Measurements from ENCODE around the gene APOBEC3H. TPM values are rescaled to one million over a fixed set of nuclear protein-coding genes. Genes with fewer than 3 reads are reported as not detected.

Gene APOBEC3H
- total RNA-seq, 1 experiment from 2014 or later = not detected

DNA sequence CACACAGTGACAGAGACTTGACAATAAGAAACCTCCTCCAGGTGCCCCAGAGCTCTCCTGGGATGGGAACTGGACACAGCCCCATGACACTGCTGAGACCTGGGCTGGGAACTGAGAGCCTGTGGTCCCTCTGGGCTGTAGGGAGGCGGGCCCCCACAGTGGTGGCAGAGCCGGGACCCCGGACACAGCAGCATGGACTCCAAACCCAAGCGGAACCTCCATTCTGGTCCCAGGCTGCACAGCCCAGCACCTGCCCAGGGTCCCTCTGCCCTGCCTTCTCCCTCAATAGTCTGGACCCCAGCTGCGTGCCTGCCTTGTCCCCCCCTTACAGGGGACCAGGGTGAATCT, 8.4 kb upstream of the APOBEC3H start:
- Mint-ChIP-seq H3K27me3 (ENCODE audit: insufficient read depth, unreplicated experiment) (no peaks in the 10 kb centered on the region), H3K36me3 (ENCODE audit: insufficient read depth, unreplicated experiment) (no peaks in the 10 kb centered on the region), H3K27ac (ENCODE audit: unreplicated experiment) (no peak overlapping the region), H3K4me3 (ENCODE audit: unreplicated experiment) (no peak overlapping the region), H3K9me3 (ENCODE audit: unreplicated experiment) (no peaks in the 10 kb centered on the region), H3K4me1 (ENCODE audit: low read depth, unreplicated experiment) (peaks cover 7% of the 10 kb centered on the region)
- H3K27me3 ChIP-seq (replicated peaks; ENCODE audit: control insufficient read depth, insufficient read depth, low read length) = no peaks in the 10 kb centered on the region
- BruUV-seq (replicated peaks) = no TSS peak
- intact Hi-C loops (cut with micrococcal nuclease; ENCODE audit: unreplicated experiment) = no loop called here
- POLR2A ChIA-PET = no interaction called here
- TF ChIP-seq CTCF (IDR thresholded peaks at IDR 0.05; ENCODE audit: insufficient read depth in 1 of 2, low read depth in 1 of 2, low read length in 1 of 2, severe bottlenecking in 1 of 2, unreplicated experiment in 1 of 2) = no peak
- H3K9me3 ChIP-seq = no peaks in the 10 kb centered on the region
- H3K4me3 ChIP-seq (ENCODE audit: low read depth, low read length) = no peak overlapping the region
- CTCF ChIA-PET = no interaction called here
- H3K4me1 ChIP-seq = no peaks in the 10 kb centered on the region
- no peaks in the 10 kb centered on the region for H3K36me3 ChIP-seq (ENCODE audit: control insufficient read depth, insufficient read depth, low read length)
- no peak for DNase-seq

GRCh38 chr22:39089928-39090327, 7.1 kb upstream of the APOBEC3H start:
- DNase-seq = no peak
- H3K4me1 ChIP-seq = no peaks in the 10 kb centered on the region
- no TSS peak for BruUV-seq (replicated peaks)
- Mint-ChIP-seq H3K4me1 (ENCODE audit: low read depth, unreplicated experiment) (peaks cover 7% of the 10 kb centered on the region), H3K27me3 (ENCODE audit: insufficient read depth, unreplicated experiment) (no peaks in the 10 kb centered on the region), H3K4me3 (ENCODE audit: unreplicated experiment) (no peak overlapping the region), H3K9me3 (ENCODE audit: unreplicated experiment) (no peaks in the 10 kb centered on the region), H3K36me3 (ENCODE audit: insufficient read depth, unreplicated experiment) (no peaks in the 10 kb centered on the region), H3K27ac (ENCODE audit: unreplicated experiment) (no peak overlapping the region)
- no peaks in the 10 kb centered on the region for H3K9me3 ChIP-seq
- H3K36me3 ChIP-seq (ENCODE audit: control insufficient read depth, insufficient read depth, low read length) = no peaks in the 10 kb centered on the region
- no peak for TF ChIP-seq CTCF (IDR thresholded peaks at IDR 0.05; ENCODE audit: insufficient read depth in 1 of 2, low read depth in 1 of 2, low read length in 1 of 2, severe bottlenecking in 1 of 2, unreplicated experiment in 1 of 2)
- no peak overlapping the region for H3K4me3 ChIP-seq (ENCODE audit: low read depth, low read length)
- intact Hi-C loops (cut with micrococcal nuclease; ENCODE audit: unreplicated experiment) = no loop called here
- no peaks in the 10 kb centered on the region for H3K27me3 ChIP-seq (replicated peaks; ENCODE audit: control insufficient read depth, insufficient read depth, low read length)
- CTCF ChIA-PET = no interaction called here
- POLR2A ChIA-PET = no interaction called here

DNA sequence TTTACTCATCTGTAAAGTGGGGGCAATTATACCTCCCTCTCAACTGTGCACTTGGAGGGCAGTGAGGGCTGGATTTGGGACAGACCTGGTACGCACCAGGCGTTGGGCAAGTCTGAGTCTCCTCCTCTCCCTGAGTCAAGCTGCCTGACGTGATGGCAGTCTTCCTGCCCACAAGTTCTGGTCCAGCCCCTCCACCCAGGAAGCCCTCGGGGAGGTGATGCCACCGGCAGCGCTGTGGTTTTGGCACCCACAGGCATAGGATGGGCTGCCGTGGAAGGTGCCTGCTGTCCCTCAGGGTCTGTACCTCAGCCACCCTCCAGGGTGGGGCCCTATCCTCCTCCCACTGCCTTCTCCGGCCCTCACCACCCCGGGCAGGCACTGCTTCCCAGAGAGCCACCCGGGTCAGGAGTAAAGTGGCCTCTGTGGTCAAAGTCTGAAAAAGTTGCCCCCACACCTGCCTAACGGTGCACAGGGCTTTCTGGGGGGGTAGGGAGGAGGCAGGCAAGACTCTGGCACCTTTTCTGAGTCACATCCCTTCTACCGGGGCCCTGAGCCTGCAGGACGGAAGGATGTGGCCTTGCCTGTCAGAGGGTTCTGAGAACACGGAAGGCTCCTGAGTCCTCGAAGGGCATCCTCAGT, 6.5 kb upstream of the APOBEC3H start:
- Mint-ChIP-seq H3K4me3 (ENCODE audit: unreplicated experiment) (no peak overlapping the region), H3K27me3 (ENCODE audit: insufficient read depth, unreplicated experiment) (no peaks in the 10 kb centered on the region), H3K27ac (ENCODE audit: unreplicated experiment) (no peak overlapping the region), H3K36me3 (ENCODE audit: insufficient read depth, unreplicated experiment) (no peaks in the 10 kb centered on the region), H3K9me3 (ENCODE audit: unreplicated experiment) (no peaks in the 10 kb centered on the region), H3K4me1 (ENCODE audit: low read depth, unreplicated experiment) (peaks cover 7% of the 10 kb centered on the region)
- BruUV-seq (replicated peaks) = no TSS peak
- Histone ChIP-seq H3K9me3 (no peaks in the 10 kb centered on the region), H3K4me3 (ENCODE audit: low read depth, low read length) (no peak overlapping the region), H3K4me1 (no peaks in the 10 kb centered on the region), H3K27me3 (replicated peaks; ENCODE audit: control insufficient read depth, insufficient read depth, low read length) (no peaks in the 10 kb centered on the region), H3K36me3 (ENCODE audit: control insufficient read depth, insufficient read depth, low read length) (no peaks in the 10 kb centered on the region)
- intact Hi-C loops (cut with micrococcal nuclease; ENCODE audit: unreplicated experiment) = no loop called here
- no peak for DNase-seq
- ChIA-PET POLR2A (no interaction called here), CTCF (no interaction called here)
- no peak for TF ChIP-seq CTCF (IDR thresholded peaks at IDR 0.05; ENCODE audit: insufficient read depth in 1 of 2, low read depth in 1 of 2, low read length in 1 of 2, severe bottlenecking in 1 of 2, unreplicated experiment in 1 of 2)

Measured in Caco-2 (cell line).